OCI-LY1 (cell line): ENCODE measurements around the gene FRY.

Experiments used
- H2AFZ ChIP-seq: fragments of 200-600 bp; sonication (generic), shearing (Covaris generic); 2 replicates; pipeline ENCODE4 v1.6.0; 2014; ENCODE audit warnings: antibody characterized with exemption, mild to moderate bottlenecking, low read length
- H3F3A ChIP-seq: fragments of 200-600 bp; sonication (generic), shearing (Covaris generic); 2 replicates; pipeline ENCODE4 v1.6.0; 2014; ENCODE audit warnings: mild to moderate bottlenecking, antibody characterized with exemption, low read length, moderate library complexity; ENCODE audit not compliant: insufficient read depth
- H3K27ac ChIP-seq: fragments of 200-600 bp; sonication (generic); 2 replicates; pipeline ENCODE4 v1.5.1; 2014; ENCODE audit warnings: low read length, mixed run types, mild to moderate bottlenecking, low read depth; ENCODE audit not compliant: poor library complexity, severe bottlenecking
- H3K27me3 ChIP-seq: fragments of 200-600 bp; sonication (generic); 2 replicates; pipeline ENCODE4 v1.6.0; 2014; ENCODE audit warnings: antibody characterized with exemption, mild to moderate bottlenecking, low read length, moderate library complexity; ENCODE audit not compliant: insufficient read depth
- H3K36me3 ChIP-seq: fragments of 200-600 bp; sonication (generic); 2 replicates; pipeline ENCODE4 v1.6.1; 2014; ENCODE audit warnings: mild to moderate bottlenecking, antibody characterized with exemption, low read length, moderate library complexity, mixed read lengths; ENCODE audit not compliant: insufficient read depth
- H3K4me1 ChIP-seq: fragments of 200-600 bp; sonication (generic); 2 replicates; pipeline ENCODE4 v1.5.1; 2014; ENCODE audit warnings: mild to moderate bottlenecking, low read length, moderate library complexity; ENCODE audit not compliant: insufficient read depth, severe bottlenecking
- H3K4me2 ChIP-seq: fragments of 200-600 bp; sonication (generic), shearing (Covaris generic); 2 replicates; pipeline ENCODE4 v1.6.1; 2014; ENCODE audit warnings: low read length
- H3K4me3 ChIP-seq: fragments of 200-600 bp; sonication (generic); 2 replicates; pipeline ENCODE4 v1.5.1; 2014; ENCODE audit warnings: low read length, low read depth, mild to moderate bottlenecking, mixed read lengths; ENCODE audit not compliant: poor library complexity, severe bottlenecking
- H3K79me2 ChIP-seq: fragments of 200-600 bp; shearing (Covaris generic); 2 replicates; pipeline ENCODE4 v1.6.1; 2016; ENCODE audit warnings: mixed run types, low read length, mixed read lengths; ENCODE audit not compliant: insufficient read depth
- H3K9ac ChIP-seq: fragments of 200-600 bp; sonication (generic), shearing (Covaris generic); 2 replicates; pipeline ENCODE4 v1.6.1; 2014; ENCODE audit warnings: mild to moderate bottlenecking, low read length, mixed read lengths
- H3K9me2 ChIP-seq: fragments of 200-600 bp; sonication (generic), shearing (Covaris generic); 2 replicates; pipeline ENCODE4 v1.6.1; 2014; ENCODE audit warnings: low read depth, mild to moderate bottlenecking, low read length, mixed read lengths
- H3K9me3 ChIP-seq: fragments of 200-600 bp; shearing (Covaris generic); 2 replicates; pipeline ENCODE4 v1.6.1; 2014; ENCODE audit warnings: low read length, mixed read lengths
- H4K20me1 ChIP-seq: fragments of 200-600 bp; sonication (generic), shearing (Covaris generic); 2 replicates; pipeline ENCODE4 v1.6.0; 2016; ENCODE audit warnings: mild to moderate bottlenecking, low read length; ENCODE audit not compliant: insufficient read depth
- EZH2 ChIP-seq: fragments of 200-600 bp; sonication (generic), shearing (Covaris generic); IDR thresholded peaks from 2 replicates; pipeline ENCODE4 v1.8.0; 2017; ENCODE audit warnings: borderline replicate concordance, mixed run types, mild to moderate bottlenecking, antibody characterized with exemption, low read length, moderate library complexity, mixed read lengths
- TF ChIP-seq, protein P1 (sequence below): fragments of 200-600 bp; sonication (generic), shearing (Covaris generic); IDR thresholded peaks from 2 replicates; pipeline ENCODE4 v1.5.1; 2017; ENCODE audit warnings: mild to moderate bottlenecking, antibody characterized with exemption, low read length, moderate library complexity, mixed read lengths

FRY gene

DNA sequence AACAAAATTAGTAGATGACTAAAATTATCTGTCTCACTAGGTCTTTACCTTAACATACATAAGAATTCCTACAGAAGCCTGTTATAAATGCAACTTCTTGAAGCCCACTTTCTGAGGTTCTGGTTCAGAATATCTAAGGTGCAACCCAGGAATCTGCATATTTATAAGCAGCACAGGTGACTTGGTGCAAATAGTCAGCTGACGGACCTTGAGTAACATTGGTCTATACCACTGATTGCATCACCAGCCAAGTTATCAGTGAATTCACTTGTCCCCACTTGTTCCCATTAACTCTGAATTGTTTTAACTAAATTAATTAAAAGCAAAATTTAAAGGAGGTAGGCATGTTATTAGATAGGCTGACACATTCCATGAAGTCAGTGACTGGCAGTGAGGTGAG is 109.9 kb downstream of the FRY start:
- no peak overlapping the region for H3K4me3 ChIP-seq
- no peaks in the 10 kb centered on the region for H4K20me1 ChIP-seq
- H3K27me3 ChIP-seq: no peaks in the 10 kb centered on the region
- H3K79me2 ChIP-seq: no peaks in the 10 kb centered on the region
- H3K4me2 ChIP-seq: no peak overlapping the region
- H3K9me3 ChIP-seq: no peaks in the 10 kb centered on the region
- no peak overlapping the region for H3K27ac ChIP-seq
- H3K36me3 ChIP-seq: no peaks in the 10 kb centered on the region
- no peaks in the 10 kb centered on the region for H3F3A ChIP-seq
- no peak for TF ChIP-seq EZH2
- TF ChIP-seq, protein P1, sequence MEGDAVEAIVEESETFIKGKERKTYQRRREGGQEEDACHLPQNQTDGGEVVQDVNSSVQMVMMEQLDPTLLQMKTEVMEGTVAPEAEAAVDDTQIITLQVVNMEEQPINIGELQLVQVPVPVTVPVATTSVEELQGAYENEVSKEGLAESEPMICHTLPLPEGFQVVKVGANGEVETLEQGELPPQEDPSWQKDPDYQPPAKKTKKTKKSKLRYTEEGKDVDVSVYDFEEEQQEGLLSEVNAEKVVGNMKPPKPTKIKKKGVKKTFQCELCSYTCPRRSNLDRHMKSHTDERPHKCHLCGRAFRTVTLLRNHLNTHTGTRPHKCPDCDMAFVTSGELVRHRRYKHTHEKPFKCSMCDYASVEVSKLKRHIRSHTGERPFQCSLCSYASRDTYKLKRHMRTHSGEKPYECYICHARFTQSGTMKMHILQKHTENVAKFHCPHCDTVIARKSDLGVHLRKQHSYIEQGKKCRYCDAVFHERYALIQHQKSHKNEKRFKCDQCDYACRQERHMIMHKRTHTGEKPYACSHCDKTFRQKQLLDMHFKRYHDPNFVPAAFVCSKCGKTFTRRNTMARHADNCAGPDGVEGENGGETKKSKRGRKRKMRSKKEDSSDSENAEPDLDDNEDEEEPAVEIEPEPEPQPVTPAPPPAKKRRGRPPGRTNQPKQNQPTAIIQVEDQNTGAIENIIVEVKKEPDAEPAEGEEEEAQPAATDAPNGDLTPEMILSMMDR: no peak
- H3K4me1 ChIP-seq: no peaks in the 10 kb centered on the region
- H2AFZ ChIP-seq: no peak overlapping the region
- H3K9ac ChIP-seq: no peak overlapping the region
- H3K9me2 ChIP-seq: no peaks in the 10 kb centered on the region

DNA sequence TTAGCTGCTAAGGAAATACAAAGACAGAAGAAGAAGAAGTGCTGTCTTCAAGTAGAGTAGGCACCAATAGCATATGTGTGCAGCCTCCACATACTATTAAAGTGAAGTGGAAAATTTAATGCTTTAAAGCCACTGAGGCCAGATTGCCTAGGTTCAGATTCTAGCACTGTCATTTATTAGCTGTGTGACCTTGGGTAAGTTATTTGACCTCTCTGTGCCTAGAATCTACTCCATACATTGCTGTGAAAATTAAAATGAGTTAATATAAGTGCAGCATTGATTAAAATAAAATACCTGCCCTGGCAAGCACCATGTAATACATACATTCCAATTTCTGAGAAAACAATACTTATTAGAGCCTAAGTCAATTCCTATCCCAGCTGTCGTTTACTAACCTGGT is 110.5 kb downstream of the FRY start:
- TF ChIP-seq EZH2: no peak
- TF ChIP-seq, protein P1: no peak
- H3K27me3 ChIP-seq: no peaks in the 10 kb centered on the region
- H3K9me3 ChIP-seq: no peaks in the 10 kb centered on the region
- no peak overlapping the region for H3K4me3 ChIP-seq
- H3K36me3 ChIP-seq: no peaks in the 10 kb centered on the region
- no peaks in the 10 kb centered on the region for H3K79me2 ChIP-seq
- no peaks in the 10 kb centered on the region for H3K4me1 ChIP-seq
- no peak overlapping the region for H3K27ac ChIP-seq
- no peak overlapping the region for H2AFZ ChIP-seq
- H3K4me2 ChIP-seq: no peak overlapping the region
- H3K9ac ChIP-seq: no peak overlapping the region
- H3K9me2 ChIP-seq: no peaks in the 10 kb centered on the region
- no peaks in the 10 kb centered on the region for H3F3A ChIP-seq
- H4K20me1 ChIP-seq: no peaks in the 10 kb centered on the region

DNA sequence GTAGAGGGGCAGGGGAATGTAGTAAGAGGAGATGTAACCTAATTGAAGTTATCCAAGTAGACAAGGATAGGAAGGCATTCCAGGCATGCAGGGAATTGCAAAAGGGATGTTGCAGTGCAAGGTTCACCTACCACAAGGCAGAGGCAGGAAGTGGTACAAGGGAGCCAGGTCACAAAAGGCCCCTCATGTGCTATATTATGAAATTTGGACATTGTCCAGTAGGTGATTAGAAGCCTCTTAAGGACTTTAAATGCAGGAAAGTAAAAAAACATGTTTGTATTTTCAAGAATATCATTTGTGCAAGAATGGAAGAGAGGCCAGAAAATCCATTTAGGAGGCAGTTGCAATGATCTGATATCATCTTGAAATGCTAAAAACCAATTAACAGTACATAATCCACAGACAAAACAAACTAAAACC is 111.4 kb downstream of the FRY start:
- H3K4me2 ChIP-seq: no peak overlapping the region

More for the DNA sequence above, 111.4 kb downstream of the FRY start:
- TF ChIP-seq EZH2: no peak
- TF ChIP-seq, protein P1: no peak
- H3K36me3 ChIP-seq: no peaks in the 10 kb centered on the region
- H3K79me2 ChIP-seq: no peaks in the 10 kb centered on the region
- no peak overlapping the region for H3K27ac ChIP-seq
- H3K27me3 ChIP-seq: no peaks in the 10 kb centered on the region
- H3K9me3 ChIP-seq: no peaks in the 10 kb centered on the region
- no peaks in the 10 kb centered on the region for H4K20me1 ChIP-seq
- H3F3A ChIP-seq: no peaks in the 10 kb centered on the region
- no peaks in the 10 kb centered on the region for H3K9me2 ChIP-seq
- no peak overlapping the region for H2AFZ ChIP-seq
- H3K4me3 ChIP-seq: no peak overlapping the region
- no peak overlapping the region for H3K9ac ChIP-seq
- H3K4me1 ChIP-seq: no peaks in the 10 kb centered on the region
